PFSK-1 (cell line): ENCODE results near the gene C20orf96.

Source experiments
- FOXP2 ChIP-seq: optimal IDR thresholded peaks from 2 replicates; pipeline ENCODE3; 2011; ENCODE audit warnings: borderline replicate concordance, control low read depth, inconsistent platforms; ENCODE audit not compliant: insufficient read depth; ENCODE audit errors: extremely low read length, extremely low read depth
- POLR2AphosphoS5 ChIP-seq: IDR thresholded peaks from 2 replicates; pipeline ENCODE4 v1.6.1; 2012; ENCODE audit warnings: low read depth, mild to moderate bottlenecking, control low read depth, low read length, moderate library complexity
- SIN3A ChIP-seq: IDR thresholded peaks from 2 replicates; pipeline ENCODE4 v1.6.1; 2012; ENCODE audit warnings: mild to moderate bottlenecking, low read length, moderate library complexity, borderline replicate concordance; ENCODE audit not compliant: insufficient read depth
- TAF1 ChIP-seq: IDR thresholded peaks from 2 replicates; pipeline ENCODE4 v1.6.1; 2012; ENCODE audit warnings: low read length, control low read depth, borderline replicate concordance; ENCODE audit not compliant: insufficient read depth
- TF ChIP-seq, protein P1 (sequence below), 2 experiments: IDR thresholded peaks; 2 replicates each; pipeline versions ENCODE4 v1.6.1 to v1.8.0; 2011 to 2012; ENCODE audit warnings: low read depth in 2 of 2, low read length in 2 of 2, control low read depth in 1 of 2, inconsistent platforms in 1 of 2, mild to moderate bottlenecking in 1 of 2, moderate library complexity in 1 of 2; ENCODE audit not compliant: insufficient read depth in 1 of 2

Gene C20orf96

DNA sequence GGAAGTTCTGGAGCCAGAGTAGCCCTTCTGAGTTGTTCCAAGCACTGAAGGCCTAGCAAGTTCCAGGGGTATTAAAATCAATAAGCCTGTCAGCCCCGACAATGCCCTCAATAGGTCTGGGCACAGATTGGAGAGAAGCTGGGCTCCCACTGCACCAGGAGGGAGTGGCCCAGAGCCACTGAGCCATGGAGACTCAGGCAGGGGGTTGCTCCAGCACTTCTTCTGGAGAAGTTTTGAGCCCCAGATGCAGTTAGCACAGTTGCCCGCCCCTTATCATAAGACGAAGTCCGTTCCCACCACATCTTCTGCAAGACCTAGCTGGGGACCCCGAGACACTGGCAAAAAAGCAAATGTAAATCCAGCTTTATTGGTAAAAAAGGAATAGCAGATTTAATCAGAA is 20.0 kb downstream of the C20orf96 start:
- no peak for TF ChIP-seq FOXP2

GRCh38 chr20:266596-267562 is 23.7 kb downstream of the C20orf96 start:
- TF ChIP-seq, protein P1, sequence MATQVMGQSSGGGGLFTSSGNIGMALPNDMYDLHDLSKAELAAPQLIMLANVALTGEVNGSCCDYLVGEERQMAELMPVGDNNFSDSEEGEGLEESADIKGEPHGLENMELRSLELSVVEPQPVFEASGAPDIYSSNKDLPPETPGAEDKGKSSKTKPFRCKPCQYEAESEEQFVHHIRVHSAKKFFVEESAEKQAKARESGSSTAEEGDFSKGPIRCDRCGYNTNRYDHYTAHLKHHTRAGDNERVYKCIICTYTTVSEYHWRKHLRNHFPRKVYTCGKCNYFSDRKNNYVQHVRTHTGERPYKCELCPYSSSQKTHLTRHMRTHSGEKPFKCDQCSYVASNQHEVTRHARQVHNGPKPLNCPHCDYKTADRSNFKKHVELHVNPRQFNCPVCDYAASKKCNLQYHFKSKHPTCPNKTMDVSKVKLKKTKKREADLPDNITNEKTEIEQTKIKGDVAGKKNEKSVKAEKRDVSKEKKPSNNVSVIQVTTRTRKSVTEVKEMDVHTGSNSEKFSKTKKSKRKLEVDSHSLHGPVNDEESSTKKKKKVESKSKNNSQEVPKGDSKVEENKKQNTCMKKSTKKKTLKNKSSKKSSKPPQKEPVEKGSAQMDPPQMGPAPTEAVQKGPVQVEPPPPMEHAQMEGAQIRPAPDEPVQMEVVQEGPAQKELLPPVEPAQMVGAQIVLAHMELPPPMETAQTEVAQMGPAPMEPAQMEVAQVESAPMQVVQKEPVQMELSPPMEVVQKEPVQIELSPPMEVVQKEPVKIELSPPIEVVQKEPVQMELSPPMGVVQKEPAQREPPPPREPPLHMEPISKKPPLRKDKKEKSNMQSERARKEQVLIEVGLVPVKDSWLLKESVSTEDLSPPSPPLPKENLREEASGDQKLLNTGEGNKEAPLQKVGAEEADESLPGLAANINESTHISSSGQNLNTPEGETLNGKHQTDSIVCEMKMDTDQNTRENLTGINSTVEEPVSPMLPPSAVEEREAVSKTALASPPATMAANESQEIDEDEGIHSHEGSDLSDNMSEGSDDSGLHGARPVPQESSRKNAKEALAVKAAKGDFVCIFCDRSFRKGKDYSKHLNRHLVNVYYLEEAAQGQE (IDR thresholded peaks at IDR 0.05; ENCODE audit: insufficient read depth in 1 of 2, low read depth in 2 of 2, low read length in 2 of 2): no peak
- TF ChIP-seq POLR2AphosphoS5 (0 out of 2 replicates have a peak, but pooled peaks have one; percentile 43), TAF1 (no peak), FOXP2 (peak; percentile 96), SIN3A (no peak)

GRCh38 chr20:263701-264100 is 26.8 kb downstream of the C20orf96 start:
- TF ChIP-seq POLR2AphosphoS5 (no peak), SIN3A (no peak), FOXP2 (no peak), TAF1 (no peak)
- TF ChIP-seq, protein P1 (IDR thresholded peaks at IDR 0.05; ENCODE audit: insufficient read depth in 1 of 2, low read depth in 2 of 2, low read length in 2 of 2): no peak

GRCh38 chr20:259981-260380 is 30.6 kb downstream of the C20orf96 start:
- TF ChIP-seq SIN3A: no peak
- no peak for TF ChIP-seq TAF1
- no peak for TF ChIP-seq FOXP2
- no peak for TF ChIP-seq POLR2AphosphoS5
- TF ChIP-seq, protein P1 (IDR thresholded peaks at IDR 0.05; ENCODE audit: insufficient read depth in 1 of 2, low read depth in 2 of 2, low read length in 2 of 2): no peak

DNA sequence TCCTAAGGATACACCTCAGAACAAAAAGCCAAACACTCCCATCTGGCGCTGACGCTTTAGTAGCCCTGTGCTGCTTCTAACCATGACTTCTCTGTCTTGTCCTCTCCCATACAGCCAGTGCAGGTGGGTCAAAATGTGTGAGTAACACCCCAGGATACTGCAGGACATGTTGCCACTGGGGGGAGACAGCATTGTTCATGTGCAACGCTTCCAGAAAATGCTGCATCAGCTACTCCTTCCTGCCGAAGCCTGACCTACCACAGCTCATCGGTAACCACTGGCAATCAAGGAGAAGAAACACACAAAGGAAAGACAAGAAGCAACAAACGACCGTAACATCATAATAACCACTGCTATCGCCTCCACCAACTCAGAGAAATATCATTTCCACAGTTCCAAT is 31.6 kb downstream of the C20orf96 start:
- no peak for TF ChIP-seq SIN3A

GRCh38 chr20:258269-258858 is 32.2 kb downstream of the C20orf96 start:
- TF ChIP-seq, protein P1 (IDR thresholded peaks at IDR 0.05; ENCODE audit: insufficient read depth in 1 of 2, low read depth in 2 of 2, low read length in 2 of 2): no peak
- TF ChIP-seq TAF1: no peak
- no peak for TF ChIP-seq FOXP2
- no peak for TF ChIP-seq SIN3A
- TF ChIP-seq POLR2AphosphoS5: no peak
